Gastroesophageal sphincter (tissue), 3 donors: ENCODE results near the gene CD83.

Experiments used
- CTCF ChIP-seq, 4 experiments: fragments of 200-600 bp in 2 of 4; fragments of 450-650 bp in 2 of 4; sonication (generic) in 1 of 4; IDR thresholded peaks; one replicate each; pipeline ENCODE4 v1.5.1; 2017 to 2019; ENCODE audit warnings: antibody characterized with exemption in 4 of 4, mild to moderate bottlenecking in 2 of 4, moderate library complexity in 2 of 4
- EP300 ChIP-seq: sonication (generic); formaldehyde crosslinking; IDR thresholded peaks from one replicate; pipeline ENCODE4 v1.6.1; 2017; ENCODE audit warnings: antibody characterized with exemption, mild to moderate bottlenecking
- POLR2A ChIP-seq, 2 donors: fragments of 450-650 bp; IDR thresholded peaks; one replicate each; pipeline ENCODE4 v1.6.1; 2017; ENCODE audit warnings: antibody characterized with exemption in 2 of 2, mild to moderate bottlenecking in 2 of 2, moderate library complexity in 1 of 2
- POLR2AphosphoS5 ChIP-seq: sonication (generic); formaldehyde crosslinking; IDR thresholded peaks from one replicate; pipeline ENCODE4 v1.6.1; 2017; ENCODE audit warnings: antibody characterized with exemption

GRCh38 chr6:14126191-14126590, 8.6 kb downstream of the CD83 start:
- TF ChIP-seq CTCF (IDR thresholded peaks at IDR 0.05) = no peak
- TF ChIP-seq POLR2AphosphoS5 = no peak
- TF ChIP-seq POLR2A (IDR thresholded peaks at IDR 0.05) = no peak
- TF ChIP-seq EP300 = no peak
